IMR-90 (cell line): ENCODE measurements around the gene USP33. TPM values are rescaled to one million over a fixed set of nuclear protein-coding genes. Genes with fewer than 3 reads are reported as not detected.

Experiments used
- ATAC-seq: fragments of 200-7000 bp; cut with Tn5 transposase; 2 replicates; pipeline ENCODE4 v1.9.1; 2020; ENCODE audit warnings: low read depth, mild to moderate bottlenecking, moderate library complexity
- BruUV-seq: library from RNA; stranded (reverse); fragments of 400-500 nt; replicated peaks from 2 replicates; lab custom pipeline; 2021; lab: Mats Ljungman, UMichigan
- CTCF ChIA-PET: fragments of 300-600 bp; formaldehyde crosslinking; extraction: SDS; loops from one replicate; lab custom pipeline; 2021; ENCODE audit warnings: antibody characterized with exemption; lab: Yijun Ruan, JAX
- POLR2A ChIA-PET: fragments of 300-600 bp; sonication (Branson Sonifier 250); formaldehyde crosslinking; loops from one replicate; lab custom pipeline; 2022; ENCODE audit warnings: antibody characterized with exemption; ENCODE audit not compliant: unreplicated experiment; lab: Charles Lee
- DNase-seq: peaks from one replicate; pipeline ENCODE4 v3.0.0; 2013
- H2AFZ ChIP-seq: replicated peaks from 2 replicates; pipeline ENCODE3; 2013; ENCODE audit warnings: low read length, mild to moderate bottlenecking; ENCODE audit not compliant: poor library complexity
- H2AK5ac ChIP-seq: 2 replicates; pipeline ENCODE4 v1.6.1; 2013; ENCODE audit warnings: low read depth, low read length, inconsistent platforms
- H2AK9ac ChIP-seq: replicated peaks from 2 replicates; pipeline ENCODE3; 2013; ENCODE audit warnings: mild to moderate bottlenecking, low read depth, low read length, moderate library complexity; ENCODE audit not compliant: poor library complexity
- H2BK120ac ChIP-seq: 2 replicates; pipeline ENCODE4 v1.6.1; 2013; ENCODE audit warnings: low read depth, low read length, inconsistent platforms
- H2BK15ac ChIP-seq: 3 replicates; pipeline ENCODE4 v1.6.1; 2013; ENCODE audit warnings: low read depth, low read length, inconsistent platforms
- H2BK20ac ChIP-seq: 2 replicates; pipeline ENCODE4 v1.6.1; 2013; ENCODE audit warnings: low read depth, mild to moderate bottlenecking, inconsistent platforms, low read length, moderate library complexity
- H2BK5ac ChIP-seq: 2 replicates; pipeline ENCODE4 v1.6.1; 2013; ENCODE audit warnings: mild to moderate bottlenecking, low read depth, low read length, inconsistent platforms; ENCODE audit not compliant: poor library complexity, severe bottlenecking
- H3K14ac ChIP-seq: replicated peaks from 2 replicates; pipeline ENCODE4 v1.6.1; 2013; ENCODE audit warnings: low read depth, low read length, inconsistent platforms
- H3K18ac ChIP-seq: 2 replicates; pipeline ENCODE4 v1.6.1; 2013; ENCODE audit warnings: low read depth, low read length, control low read depth
- H3K23ac ChIP-seq: 2 replicates; pipeline ENCODE4 v1.6.1; 2013; ENCODE audit warnings: low read depth, low read length, inconsistent platforms
- H3K27ac ChIP-seq: 2 replicates; pipeline ENCODE4 v1.5.1; 2013; ENCODE audit warnings: mild to moderate bottlenecking, control low read depth, low read length; ENCODE audit not compliant: insufficient read depth
- H3K27me3 ChIP-seq: 2 replicates; pipeline ENCODE4 v1.6.1; 2013; ENCODE audit warnings: low read length; ENCODE audit not compliant: control insufficient read depth, insufficient read depth
- H3K36me3 ChIP-seq: 2 replicates; pipeline ENCODE4 v1.6.1; 2013; ENCODE audit warnings: low read length, mixed read lengths; ENCODE audit not compliant: control insufficient read depth, insufficient read depth
- H3K4ac ChIP-seq: 2 replicates; pipeline ENCODE4 v1.6.1; 2013; ENCODE audit warnings: low read depth, low read length, inconsistent platforms
- H3K4me1 ChIP-seq: 2 replicates; pipeline ENCODE4 v1.6.1; 2013; ENCODE audit warnings: low read length, mixed read lengths; ENCODE audit not compliant: control insufficient read depth, insufficient read depth
- H3K4me2 ChIP-seq: 2 replicates; pipeline ENCODE4 v1.6.1; 2013; ENCODE audit warnings: low read depth, mild to moderate bottlenecking, control low read depth, low read length, moderate library complexity
- H3K4me3 ChIP-seq: 2 replicates; pipeline ENCODE4 v1.5.1; 2013; ENCODE audit warnings: low read depth, mild to moderate bottlenecking, control low read depth, low read length, moderate library complexity; ENCODE audit not compliant: insufficient read depth
- H3K56ac ChIP-seq: 2 replicates; pipeline ENCODE4 v1.6.1; 2013; ENCODE audit warnings: low read length, inconsistent platforms; ENCODE audit not compliant: insufficient read depth; ENCODE audit errors: extremely low read depth
- H3K79me1 ChIP-seq, 2 experiments: 2 replicates each; pipeline ENCODE4 v1.6.1; 2013; ENCODE audit warnings: low read length in 2 of 2, inconsistent platforms in 1 of 2, low read depth in 1 of 2
- H3K9ac ChIP-seq: 2 replicates; pipeline ENCODE4 v1.6.1; 2013; ENCODE audit warnings: low read depth, low read length, control low read depth
- H3K9me1 ChIP-seq: 2 replicates; pipeline ENCODE4 v1.6.1; 2013; ENCODE audit warnings: low read length, inconsistent platforms; ENCODE audit not compliant: insufficient read depth
- H3K9me3 ChIP-seq: 2 replicates; pipeline ENCODE4 v1.6.1; 2013; ENCODE audit warnings: low read length; ENCODE audit not compliant: control insufficient read depth, insufficient read depth
- H4K20me1 ChIP-seq: 2 replicates; pipeline ENCODE4 v1.6.1; 2013; ENCODE audit warnings: low read length, inconsistent platforms; ENCODE audit not compliant: insufficient read depth
- H4K5ac ChIP-seq: 2 replicates; pipeline ENCODE4 v1.6.1; 2013; ENCODE audit warnings: mild to moderate bottlenecking, low read depth, low read length, control low read depth
- H4K8ac ChIP-seq, 2 experiments: 2 replicates each; pipeline ENCODE4 v1.6.1; 2013; ENCODE audit warnings: low read depth in 2 of 2, low read length in 2 of 2, control low read depth in 1 of 2, inconsistent platforms in 1 of 2
- H4K91ac ChIP-seq: 2 replicates; pipeline ENCODE4 v1.6.1; 2013; ENCODE audit warnings: low read depth, low read length, inconsistent platforms; ENCODE audit not compliant: insufficient read depth
- CHD1 ChIP-seq: IDR thresholded peaks from 2 replicates; pipeline ENCODE4 v1.6.1; 2012; ENCODE audit warnings: low read depth, low read length, improper control_type of control experiment
- CTCF ChIP-seq: conservative IDR thresholded peaks from 2 replicates; pipeline ENCODE4 v1.5.1; 2012; ENCODE audit warnings: mild to moderate bottlenecking, low read depth, low read length, improper control_type of control experiment
- ELK1 ChIP-seq: fragments of 150-350 bp; IDR thresholded peaks from 2 replicates; pipeline ENCODE4 v1.6.1; 2016; ENCODE audit warnings: low read depth, mild to moderate bottlenecking, low read length, moderate library complexity, borderline replicate concordance
- POLR2A ChIP-seq: IDR thresholded peaks from 2 replicates; pipeline ENCODE4 v1.6.1; 2012; ENCODE audit warnings: mild to moderate bottlenecking, low read depth, low read length
- RCOR1 ChIP-seq: IDR thresholded peaks from 2 replicates; pipeline ENCODE4 v1.6.1; 2012; ENCODE audit warnings: mild to moderate bottlenecking, low read length, improper control_type of control experiment; ENCODE audit not compliant: insufficient replicate concordance
- SMC3 ChIP-seq: fragments of 150-350 bp; IDR thresholded peaks from 2 replicates; pipeline ENCODE4 v1.6.1; 2016; ENCODE audit warnings: low read depth, mild to moderate bottlenecking, antibody characterized with exemption, low read length, moderate library complexity
- USF2 ChIP-seq: fragments of 150-350 bp; IDR thresholded peaks from 2 replicates; pipeline ENCODE4 v1.6.1; 2017; ENCODE audit warnings: mild to moderate bottlenecking, antibody characterized with exemption, low read length, low read depth
- WGBS, 2 experiments: methylation state at CpG; one replicate each; pipeline versions ENCODE4 v1.1.5 to v1.1.7; 2013; ENCODE audit warnings: missing lambda C conversion rate in 2 of 2; ENCODE audit not compliant: insufficient read length in 1 of 2; ENCODE audit errors: extremely low coverage in 2 of 2; 5-methylcytosine and 5-hydroxymethylcytosine counted together
- dilution Hi-C: fragments of 300-500 bp; cut with HindIII; formaldehyde crosslinking; loops from one replicate; pipeline ENCODE4 v1.14.3; 2018; ENCODE audit warnings: low sequenced_read_pairs; ENCODE audit not compliant: unreplicated experiment
- in situ Hi-C: fragments of 300-500 bp; cut with MboI; formaldehyde crosslinking; loops from 3 replicates; pipeline ENCODE4 v1.14.3; 2019; ENCODE audit warnings: low sequenced_read_pairs, inconsistent platforms, mixed read lengths
- intact Hi-C: fragments of 100-400 bp; cut with micrococcal nuclease; formaldehyde crosslinking; loops from 2 replicates; pipeline ENCODE4 v1.10.0; 2022
- polyA plus RNA-seq, 3 experiments: library from polyadenylated mRNA; depleted of rRNA; stranded (reverse); fragments of >200 nt; gene quantifications; 2 replicates each; pipeline ENCODE4 v1.2.3, GENCODE V29; 2012; ENCODE audit warnings: low replicate concordance in 1 of 3
- total RNA-seq: library from RNA; depleted of rRNA; stranded (reverse); fragments of >200 nt; gene quantifications from 2 replicates; pipeline ENCODE4 v1.2.3, GENCODE V29; 2012

Gene USP33
- total and polyA plus RNA-seq, 2 of the 4 experiments (the other 2 are of a cell fraction), result 33.7 to 64.5 TPM

- ChIA-PET POLR2A (no interaction called here), CTCF (interaction anchor here (0.5 kb wide), 1 partner anchor 243 kb away, joined by 4 read pairs; no protein-coding TSS in a partner anchor)
- Histone ChIP-seq H2AK9ac (no peak overlapping the region), H4K91ac (no peak overlapping the region), H4K8ac (no peak overlapping the region), H2AK5ac (no peak overlapping the region), H3K9me1 (0 out of 2 replicates have a peak, but pooled peaks cover 4% of the 10 kb centered on the region), H3K23ac (peak overlapping the region; percentile 85; the same call in 1 of the 2 replicates), H3K56ac (no peak overlapping the region), H3K79me1 (peaks cover 3 to 17% of the 10 kb centered on the region in 2 experiments; a peak in 2 of 4 replicates), H4K20me1 (peaks cover 22% of the 10 kb centered on the region; the same call in 1 of the 2 replicates), H2BK5ac (no peak overlapping the region), H3K4ac (no peak overlapping the region), H2BK15ac (no peak overlapping the region), H3K4me3 (no peak overlapping the region), H4K5ac (no peak overlapping the region), H3K27me3 (no peaks in the 10 kb centered on the region), H3K18ac (no peak overlapping the region), H2AFZ (no peak overlapping the region), H3K9me3 (no peaks in the 10 kb centered on the region), H3K9ac (no peak overlapping the region), H2BK120ac (no peak overlapping the region), H3K27ac (no peak overlapping the region), H3K36me3 (no peaks in the 10 kb centered on the region), H3K14ac (no peak overlapping the region; the same call in 1 of the 2 replicates), H2BK20ac (no peak overlapping the region), H3K4me1 (peaks cover 3% of the 10 kb centered on the region), H3K4me2 (peak overlapping the region; percentile 18; the same call in 1 of the 2 replicates)
- TF ChIP-seq POLR2A, result no peak
- no peak for TF ChIP-seq USF2
- no peak for TF ChIP-seq SMC3
- no peak for TF ChIP-seq CTCF
- TF ChIP-seq CHD1, result no peak
- TF ChIP-seq RCOR1, result no peak
- TF ChIP-seq ELK1, result no peak
- TSS peak; percentile 3 for BruUV-seq
- intact Hi-C loops, result loop anchor here (5.0 kb wide), 3 partner anchors 398 to 513 kb away; partner anchors contain the start of genes AK5 and PIGK
- dilution Hi-C loops, result no loop called here
- ATAC-seq (no peak), DNase-seq (no peak)
- in situ Hi-C loops, result loop anchor here (10.0 kb wide), 1 partner anchor 525 kb away; no protein-coding TSS in a partner anchor
- WGBS, 2 experiments, result 80% methylated on average over 1 of the region's 2 CpGs; no CpG with 5 or more reads in 1 of the 2 experiments
Measured at GRCh38 chr1:77680173-77680572, 79.5 kb downstream of the USP33 start.
